ENCODE data around the gene PEX16.

The PEX16 gene

GRCh38 chr11:45890886-45891550 is 26.7 kb downstream of the PEX16 start:
- in situ Hi-C loops (cut with MboI; ENCODE audit: low sequenced_read_pairs, unreplicated experiment), result no loop called here
- no peak for TF ChIP-seq CTCF (IDR thresholded peaks at IDR 0.05; ENCODE audit: borderline replicate concordance, control extremely low read depth, extremely low read depth, insufficient read depth, missing control alignments)
- DNase-seq (ENCODE audit: low spot score), result no peak

GRCh38 chr11:45889966-45890365 is 27.7 kb downstream of the PEX16 start:
- no peak for DNase-seq (ENCODE audit: low spot score)
- TF ChIP-seq CTCF (IDR thresholded peaks at IDR 0.05; ENCODE audit: borderline replicate concordance, control extremely low read depth, extremely low read depth, insufficient read depth, missing control alignments), result no peak
- in situ Hi-C loops (cut with MboI; ENCODE audit: low sequenced_read_pairs, unreplicated experiment), result no loop called here

- no peak for TF ChIP-seq CTCF (IDR thresholded peaks at IDR 0.05; ENCODE audit: borderline replicate concordance, control extremely low read depth, extremely low read depth, insufficient read depth, missing control alignments)
- in situ Hi-C loops (cut with MboI; ENCODE audit: low sequenced_read_pairs, unreplicated experiment), result no loop called here
- DNase-seq (ENCODE audit: low spot score), result no peak
Observed at GRCh38 chr11:45889555-45889954, 28.1 kb downstream of the PEX16 start.

- DNase-seq (ENCODE audit: low spot score), result peak; percentile 27
- TF ChIP-seq CTCF (IDR thresholded peaks at IDR 0.05; ENCODE audit: borderline replicate concordance, control extremely low read depth, extremely low read depth, insufficient read depth, missing control alignments), result no peak
- in situ Hi-C loops (cut with MboI; ENCODE audit: low sequenced_read_pairs, unreplicated experiment), result no loop called here
Observed at GRCh38 chr11:45887587-45887986, 30.1 kb downstream of the PEX16 start.

- TF ChIP-seq CTCF (IDR thresholded peaks at IDR 0.05; ENCODE audit: borderline replicate concordance, control extremely low read depth, extremely low read depth, insufficient read depth, missing control alignments), result no peak
- in situ Hi-C loops (cut with MboI; ENCODE audit: low sequenced_read_pairs, unreplicated experiment), result no loop called here
- DNase-seq (ENCODE audit: low spot score), result no peak
Observed at GRCh38 chr11:45886816-45887520, 30.7 kb downstream of the PEX16 start.

GRCh38 chr11:45885921-45886721 is 31.6 kb downstream of the PEX16 start:
- in situ Hi-C loops (cut with MboI; ENCODE audit: low sequenced_read_pairs, unreplicated experiment), result no loop called here
- no peak for DNase-seq (ENCODE audit: low spot score)
- TF ChIP-seq CTCF (IDR thresholded peaks at IDR 0.05; ENCODE audit: borderline replicate concordance, control extremely low read depth, extremely low read depth, insufficient read depth, missing control alignments), result no peak
